H9 (cell line): ENCODE measurements around the gene MUSTN1. TPM values are rescaled to one million over a fixed set of nuclear protein-coding genes. Genes with fewer than 3 reads are reported as not detected.

ENCODE experiments used
- DNase-seq: peaks from one replicate; pipeline ENCODE4 v3.0.0-alpha.2; 2017
- H2AFZ ChIP-seq: one replicate; pipeline ENCODE4 v1.6.1; 2013; ENCODE audit warnings: mild to moderate bottlenecking, low read length, control low read depth, moderate library complexity
- H2AK5ac ChIP-seq: 2 replicates; pipeline ENCODE4 v1.6.1; 2013; ENCODE audit warnings: low read length, control low read depth, mixed read lengths; ENCODE audit not compliant: insufficient read length
- H2BK120ac ChIP-seq: one replicate; pipeline ENCODE4 v1.6.1; 2013; ENCODE audit warnings: low read depth, mild to moderate bottlenecking, low read length, control low read depth, inconsistent platforms; ENCODE audit not compliant: poor library complexity, severe bottlenecking
- H2BK12ac ChIP-seq: 2 replicates; pipeline ENCODE4 v1.6.1; 2013; ENCODE audit warnings: low read length, control low read depth, mixed read lengths, low read depth; ENCODE audit not compliant: insufficient read length
- H2BK15ac ChIP-seq: 2 replicates; pipeline ENCODE4 v1.6.1; 2013; ENCODE audit warnings: low read depth, low read length, control low read depth
- H2BK20ac ChIP-seq: one replicate; pipeline ENCODE4 v1.6.1; 2013; ENCODE audit warnings: low read depth, mild to moderate bottlenecking, low read length, control low read depth, inconsistent platforms; ENCODE audit not compliant: poor library complexity, severe bottlenecking
- H2BK5ac ChIP-seq: 2 replicates; pipeline ENCODE4 v1.6.1; 2013; ENCODE audit warnings: low read length, control low read depth, mixed read lengths; ENCODE audit not compliant: insufficient read length
- H3K14ac ChIP-seq: 2 replicates; pipeline ENCODE4 v1.6.1; 2013; ENCODE audit warnings: low read length, control low read depth; ENCODE audit not compliant: insufficient read depth
- H3K18ac ChIP-seq: 2 replicates; pipeline ENCODE4 v1.6.1; 2013; ENCODE audit warnings: low read depth, mild to moderate bottlenecking, mixed read lengths, low read length, control low read depth; ENCODE audit not compliant: insufficient read length
- H3K23ac ChIP-seq: 2 replicates; pipeline ENCODE4 v1.6.1; 2013; ENCODE audit warnings: low read length, control low read depth, mixed read lengths, low read depth; ENCODE audit not compliant: insufficient read length
- H3K23me2 ChIP-seq: 2 replicates; pipeline ENCODE4 v1.6.1; 2013; ENCODE audit warnings: low read depth, mild to moderate bottlenecking, mixed read lengths, low read length, control low read depth; ENCODE audit not compliant: insufficient read length, poor library complexity, severe bottlenecking
- H3K27ac ChIP-seq: 2 replicates; pipeline ENCODE4 v1.5.1; 2013; ENCODE audit warnings: low read length, control low read depth, mixed read lengths, low read depth; ENCODE audit not compliant: insufficient read length
- H3K27me3 ChIP-seq: 2 replicates; pipeline ENCODE4 v1.6.1; 2013; ENCODE audit warnings: low read length, control low read depth, inconsistent platforms; ENCODE audit not compliant: insufficient read depth
- H3K4ac ChIP-seq: 2 replicates; pipeline ENCODE4 v1.6.1; 2013; ENCODE audit warnings: low read depth, mild to moderate bottlenecking, control low read depth, inconsistent platforms, low read length, moderate library complexity
- H3K4me1 ChIP-seq: 2 replicates; pipeline ENCODE4 v1.6.1; 2013; ENCODE audit warnings: low read length, control low read depth, inconsistent platforms; ENCODE audit not compliant: insufficient read depth
- H3K4me2 ChIP-seq: 2 replicates; pipeline ENCODE4 v1.6.1; 2013; ENCODE audit warnings: low read length, control low read depth, mixed read lengths; ENCODE audit not compliant: insufficient read length, insufficient read depth
- H3K56ac ChIP-seq: 2 replicates; pipeline ENCODE4 v1.6.1; 2013; ENCODE audit warnings: low read depth, mild to moderate bottlenecking, mixed read lengths, low read length, control low read depth; ENCODE audit not compliant: insufficient read length
- H3K79me1 ChIP-seq: 2 replicates; pipeline ENCODE4 v1.6.1; 2013; ENCODE audit warnings: low read depth, mild to moderate bottlenecking, moderate library complexity, low read length, control low read depth, inconsistent platforms; ENCODE audit not compliant: insufficient read depth, poor library complexity, severe bottlenecking
- H3K79me2 ChIP-seq: 2 replicates; pipeline ENCODE4 v1.6.1; 2013; ENCODE audit warnings: low read length, control low read depth, inconsistent platforms; ENCODE audit not compliant: insufficient read depth
- H3K9ac ChIP-seq: 2 replicates; pipeline ENCODE4 v1.6.1; 2013; ENCODE audit warnings: low read length, control low read depth, mixed read lengths; ENCODE audit not compliant: insufficient read length; ENCODE audit errors: extremely low read depth
- H3K9me3 ChIP-seq: one replicate; pipeline ENCODE4 v1.6.1; 2013; ENCODE audit warnings: low read depth, low read length, inconsistent platforms; ENCODE audit not compliant: control insufficient read depth
- H3T11ph ChIP-seq: one replicate; pipeline ENCODE4 v1.6.1; 2013; ENCODE audit warnings: mild to moderate bottlenecking, low read length, control low read depth, inconsistent platforms
- H4K20me1 ChIP-seq: one replicate; pipeline ENCODE4 v1.6.1; 2013; ENCODE audit not compliant: control insufficient read depth, insufficient read length, insufficient read depth
- H4K5ac ChIP-seq: 2 replicates; pipeline ENCODE4 v1.6.1; 2013; ENCODE audit warnings: low read depth, mild to moderate bottlenecking, mixed read lengths, low read length, control low read depth; ENCODE audit not compliant: insufficient read length
- H4K8ac ChIP-seq: replicated peaks from 2 replicates; pipeline ENCODE4 v1.6.1; 2013; ENCODE audit warnings: low read length, control low read depth, mixed read lengths, low read depth; ENCODE audit not compliant: insufficient read length
- H4K91ac ChIP-seq: 2 replicates; pipeline ENCODE4 v1.6.1; 2013; ENCODE audit warnings: low read depth, mild to moderate bottlenecking, moderate library complexity, mixed read lengths, low read length, control low read depth; ENCODE audit not compliant: insufficient read length
- H3K27ac Mint-ChIP-seq, 3 experiments: 2 replicates in 2 of 3; 3 replicates in 1 of 3; pipeline ENCODE4 v1.8.0; 2020 to 2021; ENCODE audit warnings: mixed read lengths in 3 of 3, mild to moderate bottlenecking in 1 of 3, moderate library complexity in 1 of 3
- H3K27me3 Mint-ChIP-seq: 2 replicates; pipeline ENCODE4 v1.8.0; 2021; ENCODE audit warnings: low read depth, mild to moderate bottlenecking, moderate library complexity, mixed read lengths
- H3K36me3 Mint-ChIP-seq, 3 experiments: 2 replicates in 2 of 3; 3 replicates in 1 of 3; pipeline ENCODE4 v1.8.0; 2020 to 2021; ENCODE audit warnings: low read depth in 3 of 3, mixed read lengths in 3 of 3; ENCODE audit not compliant: insufficient read depth in 1 of 3
- H3K4me1 Mint-ChIP-seq, 2 experiments: 2 replicates each; pipeline ENCODE4 v1.8.0; 2020; ENCODE audit warnings: mixed read lengths in 2 of 2
- H3K4me3 Mint-ChIP-seq, 2 experiments: 2 replicates in 1 of 2; 3 replicates in 1 of 2; pipeline ENCODE4 v1.8.0; 2020 to 2021; ENCODE audit warnings: mild to moderate bottlenecking in 2 of 2, mixed read lengths in 2 of 2, moderate library complexity in 1 of 2
- H3K9me3 Mint-ChIP-seq, 2 experiments: 2 replicates in 1 of 2; 3 replicates in 1 of 2; pipeline ENCODE4 v1.8.0; 2020; ENCODE audit warnings: mild to moderate bottlenecking in 2 of 2, mixed read lengths in 2 of 2, moderate library complexity in 1 of 2
- CTCF ChIP-seq: fragments of 200-600 bp; sonication (generic); conservative IDR thresholded peaks from 3 replicates; pipeline ENCODE4 v1.8.0; 2021; ENCODE audit warnings: antibody characterized with exemption, mild to moderate bottlenecking
- WGBS: extraction: QIAGEN DNeasy Blood & Tissue Kit; methylation state at CpG from one replicate; pipeline ENCODE4 v1.1.7; 2013; ENCODE audit warnings: missing lambda C conversion rate, low lambda C conversion rate, mixed read lengths; ENCODE audit not compliant: insufficient read length; ENCODE audit errors: extremely low coverage; 5-methylcytosine and 5-hydroxymethylcytosine counted together
- total RNA-seq: library from RNA; stranded (reverse); gene quantifications from 2 replicates; pipeline ENCODE4 v1.2.1, GENCODE V29; 2021

MUSTN1 gene
- total RNA-seq, 1 experiment from 2014 or later = 0.72 TPM

DNA sequence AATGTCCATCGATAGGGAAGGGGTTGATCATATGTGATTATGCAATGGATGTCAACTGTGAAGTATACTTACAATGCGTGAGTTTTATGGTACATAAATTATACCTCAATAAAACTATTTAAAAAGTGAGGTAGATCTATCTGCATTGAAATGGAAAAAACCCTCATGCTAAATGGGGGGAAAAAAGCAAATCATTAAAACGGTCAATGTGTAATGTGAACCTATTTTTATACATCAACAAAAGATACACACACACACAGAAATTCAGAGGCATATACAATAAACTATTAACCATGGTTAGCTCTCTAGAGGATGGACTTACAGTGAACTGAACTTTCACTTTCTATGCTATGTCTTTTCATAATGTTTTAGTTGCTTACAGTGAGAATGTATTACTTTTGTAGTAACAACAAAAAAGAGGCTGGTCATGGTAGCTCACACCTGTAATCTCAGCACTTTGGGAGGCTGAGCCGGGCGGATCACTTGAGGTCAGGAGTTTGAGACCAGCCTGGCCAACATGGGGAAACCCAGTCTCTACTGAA lies 39.4 kb upstream of the MUSTN1 start:
- no peaks in the 10 kb centered on the region for H3K9me3 ChIP-seq
- no peak overlapping the region for H3K56ac ChIP-seq
- no peaks in the 10 kb centered on the region for H4K20me1 ChIP-seq
- no peaks in the 10 kb centered on the region for H3K79me1 ChIP-seq
- H3K27me3 ChIP-seq = no peaks in the 10 kb centered on the region
- no peak overlapping the region for H2BK15ac ChIP-seq
- H3K36me3 Mint-ChIP-seq = peaks cover 0 to 2% (median 0%) of the 10 kb centered on the region in 3 experiments; a peak in 2 of 7 replicates
- H3K23ac ChIP-seq = no peak overlapping the region
- H3K27me3 Mint-ChIP-seq = no peaks in the 10 kb centered on the region
- H3T11ph ChIP-seq = no peak overlapping the region
- no peak for DNase-seq
- no peak overlapping the region for H2BK120ac ChIP-seq
- no peak overlapping the region for H4K5ac ChIP-seq
- no peak overlapping the region for H2BK20ac ChIP-seq
- no peak overlapping the region for H3K27ac ChIP-seq
- no peak overlapping the region for H3K27ac Mint-ChIP-seq
- no peak for TF ChIP-seq CTCF
- peaks cover 3% of the 10 kb centered on the region; the same call in 1 of the 2 replicates for H3K79me2 ChIP-seq
- H3K14ac ChIP-seq = no peak overlapping the region
- H3K9ac ChIP-seq = no peak overlapping the region
- H3K4me2 ChIP-seq = no peak overlapping the region
- H4K91ac ChIP-seq = no peak overlapping the region
- no peak overlapping the region for H4K8ac ChIP-seq
- no peak overlapping the region for H3K4me3 Mint-ChIP-seq
- H3K23me2 ChIP-seq = no peaks in the 10 kb centered on the region
- H3K4me1 Mint-ChIP-seq = peaks cover 18 to 24% of the 10 kb centered on the region in 2 experiments
- H3K4ac ChIP-seq = no peak overlapping the region
- no CpG with 5 or more reads among the region's 5 CpGs for WGBS
- H3K9me3 Mint-ChIP-seq = no peaks in the 10 kb centered on the region
- no peaks in the 10 kb centered on the region; the same call in 1 of the 2 replicates for H3K4me1 ChIP-seq
- H2AK5ac ChIP-seq = no peak overlapping the region
- no peak overlapping the region for H2AFZ ChIP-seq
- H3K18ac ChIP-seq = no peak overlapping the region
- no peak overlapping the region for H2BK12ac ChIP-seq
- H2BK5ac ChIP-seq = no peak overlapping the region
